HepG2 (cell line): ENCODE results near the gene SPATA21. TPM values are rescaled to one million over a fixed set of nuclear protein-coding genes. Genes with fewer than 3 reads are reported as not detected.

Experiments
- AFF4 ChIP-seq: sonication (generic); formaldehyde crosslinking; IDR thresholded peaks from 2 replicates; pipeline ENCODE4 v1.4.0; 2020; ENCODE audit warnings: missing genetic modification reagents
- ATF2 ChIP-seq: sonication (generic); formaldehyde crosslinking; IDR thresholded peaks from 2 replicates; pipeline ENCODE4 v1.4.0; 2020; ENCODE audit warnings: missing genetic modification reagents
- DRAP1 ChIP-seq: IDR thresholded peaks from 2 replicates; pipeline ENCODE4 v1.6.1; 2016; ENCODE audit warnings: missing genetic modification reagents, missing compliant biosample characterization
- E2F1 ChIP-seq: sonication (generic); formaldehyde crosslinking; IDR thresholded peaks from 2 replicates; pipeline ENCODE4 v1.5.0; 2020; ENCODE audit warnings: missing genetic modification reagents
- MXI1 ChIP-seq: IDR thresholded peaks from 3 replicates; pipeline ENCODE4 v1.6.1; 2012; ENCODE audit warnings: low read depth, low read length, inconsistent platforms, borderline replicate concordance
- MYPOP ChIP-seq: sonication (generic); formaldehyde crosslinking; IDR thresholded peaks from 2 replicates; pipeline ENCODE4 v1.8.1; 2023; ENCODE audit warnings: mild to moderate bottlenecking, moderate library complexity, missing genetic modification reagents
- PAWR ChIP-seq: sonication (generic); formaldehyde crosslinking; IDR thresholded peaks from 2 replicates; pipeline ENCODE4 v1.4.0; 2020; ENCODE audit warnings: missing genetic modification reagents, mild to moderate bottlenecking, borderline replicate concordance
- PPARG ChIP-seq: conservative IDR thresholded peaks from 2 replicates; pipeline ENCODE4 v1.6.1; 2016; ENCODE audit warnings: missing biosample characterization, missing genetic modification reagents
- SMAD1 ChIP-seq: sonication (generic); formaldehyde crosslinking; IDR thresholded peaks from 2 replicates; pipeline ENCODE4 v1.4.0; 2020; ENCODE audit warnings: missing genetic modification reagents, low read depth, mild to moderate bottlenecking, borderline replicate concordance
- TEAD3 ChIP-seq: optimal IDR thresholded peaks from 2 replicates; pipeline ENCODE3; 2016; ENCODE audit warnings: borderline replicate concordance
- THAP7 ChIP-seq: sonication (generic); formaldehyde crosslinking; IDR thresholded peaks from 2 replicates; pipeline ENCODE4 v1.8.1; 2023; ENCODE audit warnings: mild to moderate bottlenecking, missing genetic modification reagents
- TRIM22 ChIP-seq: fragments of 450-650 bp; IDR thresholded peaks from 2 replicates; pipeline ENCODE4 v1.6.1; 2017
- ZBTB10 ChIP-seq: sonication (generic); formaldehyde crosslinking; IDR thresholded peaks from 2 replicates; pipeline ENCODE4 v1.4.0; 2020; ENCODE audit warnings: missing genetic modification reagents, borderline replicate concordance
- ZNF225 ChIP-seq: sonication (generic); formaldehyde crosslinking; IDR thresholded peaks from 2 replicates; pipeline ENCODE4 v1.4.0; 2020; ENCODE audit warnings: mild to moderate bottlenecking, missing genetic modification reagents
- ZNF607 ChIP-seq: sonication (generic); formaldehyde crosslinking; IDR thresholded peaks from 2 replicates; pipeline ENCODE4 v1.5.1; 2020; ENCODE audit warnings: missing genetic modification reagents, mild to moderate bottlenecking, borderline replicate concordance
- ZNF768 ChIP-seq: sonication (generic); formaldehyde crosslinking; IDR thresholded peaks from 2 replicates; pipeline ENCODE4 v1.4.0; 2020; ENCODE audit warnings: missing genetic modification reagents
- polyA plus RNA-seq, 8 experiments: library from polyadenylated mRNA; depleted of rRNA in 3 of 8; stranded (reverse) in 7 of 8; unstranded in 1 of 8; fragments of >200 nt; fragmentation: Illumina TruSeq in 4 of 8; extraction: Trizol in 4 of 8; gene quantifications; 2 replicates each; pipeline versions ENCODE4 v1.2.1 to v1.2.3, GENCODE V29; 2011 to 2016; ENCODE audit warnings: low read depth in 4 of 8, missing spikeins in 1 of 8, mixed read lengths in 1 of 8; ENCODE audit not compliant: insufficient read depth in 1 of 8
- total RNA-seq, 5 experiments: library from RNA; depleted of rRNA; stranded (reverse); fragments of >200 nt; fragmentation: Illumina TruSeq; extraction: Trizol; gene quantifications; 2 replicates each; pipeline ENCODE4 v1.2.3, GENCODE V29; 2016; ENCODE audit warnings: low read depth in 1 of 5

The SPATA21 gene
- total and polyA plus RNA-seq, 2 of the 13 experiments (the other 11 are each of a cell fraction or from before 2014, with no cell fraction given): 0.80 to 1.4 TPM

- TF ChIP-seq AFF4 (CRISPR knock-in tag) (no peak), PPARG (CRISPR knock-in tag) (no peak), ATF2 (CRISPR knock-in tag) (0 out of 2 replicates have a peak, but pooled peaks have one; percentile 34), ZBTB10 (CRISPR knock-in tag) (no peak), ZNF607 (CRISPR knock-in tag) (peak; percentile 44; the same call in 1 of the 2 replicates), TEAD3 (CRISPR knock-in tag) (peak; percentile 75), MXI1 (peak; percentile 79; the same call in 1 of the 3 replicates), DRAP1 (CRISPR knock-in tag) (peak; percentile 44; the same call in 1 of the 2 replicates), THAP7 (CRISPR knock-in tag) (peak; percentile 92), ZNF225 (CRISPR knock-in tag) (no peak), MYPOP (CRISPR knock-in tag) (no peak), TRIM22 (no peak), ZNF768 (no peak), PAWR (CRISPR knock-in tag) (no peak), E2F1 (no peak), SMAD1 (CRISPR knock-in tag) (no peak)
These were observed 70.4 kb downstream of the SPATA21 start, which contains the start of gene SZRD1 (continued) for GRCh38 chr1:16366722-16367257.
